RWPE2 (cell line): ENCODE data around the gene PPP6R1.

Source experiments
- ATAC-seq: fragments of 200-7000 bp; cut with Tn5 transposase; 3 replicates; pipeline ENCODE4 v1.9.1; 2021; ENCODE audit warnings: low read depth
- DNase-seq: peaks from one replicate; pipeline ENCODE4 v3.0.0-alpha.2; 2020; ENCODE audit warnings: low spot score
- H3K27ac ChIP-seq: fragments of 450-650 bp; 2 replicates; pipeline ENCODE4 v1.5.1; 2017; ENCODE audit warnings: mild to moderate bottlenecking; ENCODE audit not compliant: poor library complexity, severe bottlenecking
- H3K27me3 ChIP-seq: fragments of 250-450 bp; sonication (Bioruptor Pico); 2 replicates; pipeline ENCODE4 v1.5.1; 2021; ENCODE audit warnings: mild to moderate bottlenecking, moderate library complexity; ENCODE audit not compliant: insufficient read depth, poor library complexity, severe bottlenecking
- H3K36me3 ChIP-seq: fragments of 250-450 bp; sonication (Bioruptor Pico); 2 replicates; pipeline ENCODE4 v1.5.1; 2020; ENCODE audit warnings: low read depth, mild to moderate bottlenecking, moderate library complexity
- H3K4me1 ChIP-seq: fragments of 250-450 bp; sonication (Bioruptor Pico); 2 replicates; pipeline ENCODE4 v1.5.1; 2021; ENCODE audit warnings: mild to moderate bottlenecking, moderate library complexity; ENCODE audit not compliant: insufficient read depth, poor library complexity, severe bottlenecking
- H3K4me3 ChIP-seq: fragments of 250-450 bp; sonication (Bioruptor Pico); 2 replicates; pipeline ENCODE4 v1.5.1; 2021; ENCODE audit warnings: mild to moderate bottlenecking, moderate library complexity; ENCODE audit not compliant: severe bottlenecking
- H3K9me3 ChIP-seq: fragments of 250-450 bp; sonication (Bioruptor Pico); 2 replicates; pipeline ENCODE4 v1.5.1; 2021; ENCODE audit warnings: mild to moderate bottlenecking, moderate library complexity; ENCODE audit not compliant: severe bottlenecking
- CTCF ChIP-seq: fragments of 450-650 bp; IDR thresholded peaks from one replicate; pipeline ENCODE4 v1.5.1; 2017; ENCODE audit warnings: mild to moderate bottlenecking, moderate library complexity; ENCODE audit not compliant: poor library complexity, severe bottlenecking

PPP6R1 gene

DNA sequence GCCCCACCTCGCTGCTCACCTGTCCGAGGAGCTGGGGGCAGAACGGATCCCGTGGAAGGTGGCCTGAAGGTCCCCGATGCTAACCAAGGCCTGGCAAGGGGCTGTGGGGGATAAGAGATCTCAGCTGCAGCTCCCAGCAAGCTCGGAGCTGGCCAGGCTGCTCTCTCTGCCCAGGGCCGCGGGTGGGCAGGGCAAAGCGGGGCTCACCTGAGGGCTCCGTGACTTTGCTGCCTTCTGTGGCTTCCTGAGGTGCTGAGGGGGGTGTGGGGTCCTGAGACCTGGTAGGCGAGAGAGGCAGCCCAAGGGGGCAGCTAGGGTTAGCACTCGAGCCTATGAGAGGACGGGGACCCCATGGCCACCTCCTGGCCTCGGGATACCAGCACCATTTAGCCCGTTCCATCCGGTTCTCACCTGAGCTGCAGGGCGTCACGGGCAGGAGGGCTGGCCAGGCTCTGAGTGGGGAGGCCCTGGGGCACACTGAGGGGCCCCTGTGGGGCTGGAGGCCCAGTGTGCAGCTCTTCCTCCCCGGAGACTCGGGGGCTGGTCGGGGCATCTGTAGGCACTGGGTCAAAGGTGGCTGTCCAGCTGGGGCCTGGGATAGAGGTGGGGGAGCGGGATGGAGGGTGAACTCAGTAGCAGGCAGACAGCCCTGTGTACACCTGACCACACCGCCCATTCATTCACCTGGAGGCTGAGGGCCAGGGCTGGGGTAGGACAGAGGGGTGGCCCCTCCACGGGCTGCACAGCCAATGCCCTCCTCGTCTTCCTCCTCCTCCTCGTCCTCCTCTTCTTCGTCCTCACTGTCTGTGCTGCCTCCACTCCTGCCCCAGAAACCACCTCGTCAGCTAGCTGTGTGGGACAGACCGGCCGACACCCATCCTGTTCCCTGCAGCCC lies 27.2 kb downstream of the PPP6R1 start:
- no peaks in the 10 kb centered on the region for H3K4me1 ChIP-seq
- no peaks in the 10 kb centered on the region for H3K9me3 ChIP-seq
- ATAC-seq: no peak; the same call in 2 of the 3 replicates
- no peak overlapping the region for H3K27ac ChIP-seq
- no peak overlapping the region for H3K4me3 ChIP-seq
- no peak for DNase-seq
- TF ChIP-seq CTCF: no peak
- H3K27me3 ChIP-seq: no peaks in the 10 kb centered on the region
- H3K36me3 ChIP-seq: peaks cover 53% of the 10 kb centered on the region

DNA sequence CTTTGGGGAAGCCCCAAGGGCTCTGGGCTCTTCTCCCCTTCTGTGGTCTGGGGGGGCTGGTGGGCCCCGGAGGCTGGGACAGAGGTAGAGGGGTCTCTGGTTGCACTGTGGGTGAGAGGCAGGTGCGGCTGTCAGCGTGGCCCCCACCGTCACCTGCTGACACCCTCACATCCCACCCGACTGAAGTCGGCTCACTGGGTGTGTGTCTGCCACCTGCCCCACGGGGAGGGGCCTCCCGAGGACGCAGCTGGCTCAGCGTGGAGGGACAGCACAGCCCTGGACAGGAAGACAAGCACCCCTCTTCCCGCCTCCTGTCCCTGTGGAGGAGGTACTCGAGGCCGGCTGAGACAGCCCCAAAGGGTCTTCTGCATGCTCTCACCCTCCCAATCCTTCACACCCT lies 28.0 kb downstream of the PPP6R1 start:
- Histone ChIP-seq H3K36me3 (peaks cover 48% of the 10 kb centered on the region), H3K27me3 (no peaks in the 10 kb centered on the region), H3K27ac (no peak overlapping the region), H3K4me3 (no peak overlapping the region), H3K9me3 (no peaks in the 10 kb centered on the region), H3K4me1 (no peaks in the 10 kb centered on the region)
- DNase-seq: no peak
- no peak for TF ChIP-seq CTCF
- no peak for ATAC-seq

GRCh38 chr19:55230329-55230728 lies 28.5 kb downstream of the PPP6R1 start:
- H3K4me1 ChIP-seq: no peaks in the 10 kb centered on the region
- ATAC-seq (no peak), DNase-seq (no peak)
- no peak overlapping the region for H3K4me3 ChIP-seq
- no peaks in the 10 kb centered on the region for H3K9me3 ChIP-seq
- TF ChIP-seq CTCF: no peak
- no peak overlapping the region for H3K27ac ChIP-seq
- H3K27me3 ChIP-seq: no peaks in the 10 kb centered on the region
- peaks cover 48% of the 10 kb centered on the region for H3K36me3 ChIP-seq

DNA sequence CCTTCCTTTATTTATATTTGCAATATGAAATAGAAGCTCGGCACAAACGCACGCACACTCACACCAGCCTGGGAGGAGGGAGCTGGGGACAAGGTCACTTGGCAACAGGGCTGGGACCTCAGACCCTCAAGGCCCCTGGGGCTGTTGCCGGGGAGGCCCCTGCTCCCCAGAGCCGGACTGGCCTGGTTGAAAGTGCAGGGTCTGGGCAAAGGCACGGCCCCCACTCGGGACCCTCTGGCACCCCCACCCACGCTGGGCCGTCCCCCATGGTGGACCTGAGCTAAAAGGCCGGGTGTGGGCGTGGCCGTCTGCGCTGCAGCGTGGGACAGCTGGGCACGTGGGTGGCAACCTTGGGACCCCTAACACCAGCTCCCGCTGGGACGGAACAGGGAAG lies 29.0 kb downstream of the PPP6R1 start:
- no peak for TF ChIP-seq CTCF
- H3K27me3 ChIP-seq: no peaks in the 10 kb centered on the region
- ATAC-seq (no peak), DNase-seq (no peak)
- H3K4me1 ChIP-seq: no peaks in the 10 kb centered on the region
- peaks cover 46% of the 10 kb centered on the region for H3K36me3 ChIP-seq
- no peaks in the 10 kb centered on the region for H3K9me3 ChIP-seq
- no peak overlapping the region for H3K4me3 ChIP-seq
- no peak overlapping the region for H3K27ac ChIP-seq
